ENCODE data around the gene ANKRD30B.
"Not testable (repeated sequence)": the region's sequence is repeated elsewhere in the genome, so short reads cannot be mapped to it uniquely, and the experiment has no call there.

ANKRD30B gene, protein sequence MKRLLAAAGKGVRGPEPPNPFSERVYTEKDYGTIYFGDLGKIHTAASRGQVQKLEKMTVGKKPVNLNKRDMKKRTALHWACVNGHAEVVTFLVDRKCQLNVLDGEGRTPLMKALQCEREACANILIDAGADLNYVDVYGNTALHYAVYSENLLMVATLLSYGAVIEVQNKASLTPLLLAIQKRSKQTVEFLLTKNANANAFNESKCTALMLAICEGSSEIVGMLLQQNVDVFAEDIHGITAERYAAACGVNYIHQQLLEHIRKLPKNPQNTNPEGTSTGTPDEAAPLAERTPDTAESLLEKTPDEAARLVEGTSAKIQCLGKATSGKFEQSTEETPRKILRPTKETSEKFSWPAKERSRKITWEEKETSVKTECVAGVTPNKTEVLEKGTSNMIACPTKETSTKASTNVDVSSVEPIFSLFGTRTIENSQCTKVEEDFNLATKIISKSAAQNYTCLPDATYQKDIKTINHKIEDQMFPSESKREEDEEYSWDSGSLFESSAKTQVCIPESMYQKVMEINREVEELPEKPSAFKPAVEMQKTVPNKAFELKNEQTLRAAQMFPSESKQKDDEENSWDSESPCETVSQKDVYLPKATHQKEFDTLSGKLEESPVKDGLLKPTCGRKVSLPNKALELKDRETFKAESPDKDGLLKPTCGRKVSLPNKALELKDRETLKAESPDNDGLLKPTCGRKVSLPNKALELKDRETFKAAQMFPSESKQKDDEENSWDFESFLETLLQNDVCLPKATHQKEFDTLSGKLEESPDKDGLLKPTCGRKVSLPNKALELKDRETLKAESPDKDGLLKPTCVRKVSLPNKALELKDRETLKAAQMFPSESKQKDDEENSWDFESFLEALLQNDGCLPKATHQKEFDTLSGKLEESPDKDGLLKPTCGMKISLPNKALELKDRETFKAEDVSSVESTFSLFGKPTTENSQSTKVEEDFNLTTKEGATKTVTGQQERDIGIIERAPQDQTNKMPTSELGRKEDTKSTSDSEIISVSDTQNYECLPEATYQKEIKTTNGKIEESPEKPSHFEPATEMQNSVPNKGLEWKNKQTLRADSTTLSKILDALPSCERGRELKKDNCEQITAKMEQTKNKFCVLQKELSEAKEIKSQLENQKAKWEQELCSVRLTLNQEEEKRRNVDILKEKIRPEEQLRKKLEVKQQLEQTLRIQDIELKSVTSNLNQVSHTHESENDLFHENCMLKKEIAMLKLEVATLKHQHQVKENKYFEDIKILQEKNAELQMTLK (N-terminal part only)

DNA sequence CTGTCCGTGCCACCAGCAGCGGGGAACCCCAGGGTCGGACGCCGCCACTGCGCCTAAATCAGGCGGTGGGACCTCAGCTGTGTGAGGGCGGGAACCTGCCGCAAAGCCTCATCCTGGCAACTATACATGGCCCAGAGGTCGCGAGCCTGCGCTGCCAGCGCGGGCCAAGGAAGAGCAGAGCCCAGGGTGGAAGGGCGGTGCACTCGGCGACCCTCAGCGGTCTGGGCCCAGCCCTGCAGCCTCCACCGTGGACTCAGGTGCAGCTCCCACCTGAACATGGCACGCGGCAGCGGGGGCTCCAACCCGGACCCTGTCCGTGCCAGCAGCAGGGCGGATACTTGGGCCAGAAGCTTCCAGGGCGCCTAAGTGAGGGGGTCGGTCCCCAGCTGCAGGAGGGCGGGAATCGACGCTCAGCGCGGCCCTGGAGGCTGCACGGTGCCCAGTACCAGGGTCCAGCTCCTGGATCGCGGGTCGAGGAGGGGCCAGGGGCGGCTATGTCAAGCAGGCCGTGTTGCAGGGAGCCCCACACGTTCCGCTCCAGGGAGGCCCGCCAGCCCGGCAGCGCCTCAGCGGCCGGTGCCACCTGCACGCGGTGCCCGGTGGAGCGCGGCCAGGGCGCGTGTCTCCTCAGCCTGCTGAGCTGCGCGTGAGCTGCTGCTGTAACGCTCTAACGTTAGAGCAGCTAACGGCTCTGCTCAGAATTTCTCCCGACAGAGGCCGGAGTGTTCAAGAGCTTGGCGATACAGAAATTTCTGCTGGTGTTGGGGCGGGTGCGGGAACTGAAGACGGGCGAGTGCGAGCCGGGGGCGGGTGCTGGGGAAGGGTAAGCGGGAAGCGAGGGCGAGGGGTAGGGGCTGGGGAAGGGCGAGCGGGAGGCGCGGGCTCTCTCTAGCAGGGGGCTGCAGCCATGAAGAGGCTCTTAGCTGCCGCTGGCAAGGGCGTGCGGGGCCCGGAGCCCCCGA lies at the start of gene ANKRD30B:
Gene ANKRD30B, plus strand, starts transcription at position 660 of the 962 bp plus-strand sequence. Its CDS starts 248 bp downstream, at position 908.
- DNase-seq (ENCODE audit: low spot score), result no peak
- H3K4me3 Mint-ChIP-seq, result no peak within 1 kb of the TSS
- no peaks in the 10 kb centered on the region for H3K4me1 Mint-ChIP-seq (ENCODE audit: low read depth)
- no peak within 1 kb of the TSS for H3K27ac Mint-ChIP-seq
- peaks cover 2% of the 10 kb centered on the region for H3K27me3 Mint-ChIP-seq (ENCODE audit: low read depth)
- H3K9me3 Mint-ChIP-seq, result no peaks in the 10 kb centered on the region
- H3K36me3 Mint-ChIP-seq (ENCODE audit: low read depth), result no peaks in the 10 kb centered on the region

DNA sequence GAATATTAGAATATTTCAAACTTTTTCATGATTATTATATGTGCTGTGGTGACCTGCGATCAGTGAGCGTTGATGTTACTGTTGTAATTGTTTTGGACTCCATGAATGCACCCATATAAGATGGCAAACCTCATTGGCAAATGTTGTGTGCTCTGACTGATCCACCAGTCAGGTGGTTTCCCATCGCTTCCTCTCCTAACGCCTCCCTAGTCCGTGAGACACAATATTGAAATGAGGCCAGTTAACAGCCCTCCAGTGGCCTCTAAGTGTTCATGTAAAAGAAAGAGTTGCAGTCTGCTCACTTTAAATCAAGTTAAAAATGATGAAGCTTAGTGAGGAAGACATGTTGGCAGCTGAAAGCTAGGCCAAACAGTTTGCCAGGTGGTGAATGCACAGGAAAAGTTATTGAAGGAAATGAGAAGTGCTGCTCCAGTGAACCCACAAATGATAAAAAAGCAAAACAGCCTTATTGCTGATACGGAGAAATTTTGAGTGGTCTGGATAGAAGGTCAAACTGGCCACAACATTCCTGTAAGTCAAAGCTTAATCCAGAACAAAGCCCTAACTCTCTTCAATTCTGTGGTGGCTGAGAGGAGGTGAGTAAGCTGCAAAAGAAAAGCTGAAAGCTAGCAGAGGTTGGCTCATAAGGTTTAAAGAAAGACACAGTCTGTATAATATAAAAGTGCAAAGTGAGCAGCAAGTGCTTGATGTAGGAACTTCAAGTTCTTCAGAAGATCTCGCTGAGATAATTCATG lies 46.5 kb upstream of the ANKRD30B start:
- H3K27ac Mint-ChIP-seq; DNase-seq (ENCODE audit: low spot score); H3K36me3 Mint-ChIP-seq (ENCODE audit: low read depth); H3K4me1 Mint-ChIP-seq (ENCODE audit: low read depth); H3K4me3 Mint-ChIP-seq; H3K9me3 Mint-ChIP-seq; H3K27me3 Mint-ChIP-seq (ENCODE audit: low read depth): not testable (repeated sequence)

DNA sequence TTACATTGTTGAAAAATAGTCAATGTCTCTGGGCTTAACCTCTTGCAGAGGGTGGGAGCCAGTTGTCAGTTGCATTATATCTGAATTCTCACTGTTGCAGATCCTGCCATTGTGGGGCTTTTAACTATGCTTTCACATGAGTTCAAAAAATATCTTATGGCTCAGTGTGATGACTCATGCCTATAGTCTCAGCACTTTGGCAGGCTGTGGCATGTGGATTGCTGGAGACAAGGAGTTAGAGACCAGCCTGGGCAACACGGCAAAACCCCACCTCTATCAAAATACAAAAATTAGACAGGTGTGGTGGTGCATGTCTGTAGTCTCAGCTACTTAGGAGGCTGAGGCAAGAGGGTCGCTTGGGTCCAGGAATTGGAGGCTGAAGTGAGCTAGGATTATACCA lies 38.2 kb upstream of the ANKRD30B start:
- H3K4me1 Mint-ChIP-seq (ENCODE audit: low read depth); H3K27me3 Mint-ChIP-seq (ENCODE audit: low read depth); H3K36me3 Mint-ChIP-seq (ENCODE audit: low read depth); H3K27ac Mint-ChIP-seq; DNase-seq (ENCODE audit: low spot score); H3K4me3 Mint-ChIP-seq; H3K9me3 Mint-ChIP-seq: not testable (repeated sequence)

DNA sequence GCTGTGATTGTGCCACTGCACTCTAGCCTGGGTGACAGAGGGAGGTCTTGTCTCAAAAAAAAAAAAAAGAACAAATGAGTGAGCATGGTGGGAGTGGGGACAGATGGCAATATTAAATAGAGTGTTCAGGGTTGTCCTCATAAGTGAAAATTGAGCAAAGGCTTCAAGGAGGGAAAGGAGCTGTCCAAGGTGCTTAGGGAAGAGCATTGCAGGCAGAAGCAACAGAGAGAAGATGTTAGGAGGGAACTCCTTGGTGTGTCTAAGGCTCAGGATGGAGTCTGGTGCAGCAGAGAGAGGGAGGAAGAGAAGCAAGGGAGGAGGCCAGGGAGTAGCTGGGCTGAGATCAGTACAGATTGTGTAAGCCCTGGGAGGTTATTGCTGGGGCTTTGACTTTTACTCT lies 26.4 kb upstream of the ANKRD30B start:
- not testable (repeated sequence) for H3K27ac Mint-ChIP-seq; H3K9me3 Mint-ChIP-seq; H3K36me3 Mint-ChIP-seq (ENCODE audit: low read depth); DNase-seq (ENCODE audit: low spot score); H3K4me1 Mint-ChIP-seq (ENCODE audit: low read depth); H3K27me3 Mint-ChIP-seq (ENCODE audit: low read depth); H3K4me3 Mint-ChIP-seq

DNA sequence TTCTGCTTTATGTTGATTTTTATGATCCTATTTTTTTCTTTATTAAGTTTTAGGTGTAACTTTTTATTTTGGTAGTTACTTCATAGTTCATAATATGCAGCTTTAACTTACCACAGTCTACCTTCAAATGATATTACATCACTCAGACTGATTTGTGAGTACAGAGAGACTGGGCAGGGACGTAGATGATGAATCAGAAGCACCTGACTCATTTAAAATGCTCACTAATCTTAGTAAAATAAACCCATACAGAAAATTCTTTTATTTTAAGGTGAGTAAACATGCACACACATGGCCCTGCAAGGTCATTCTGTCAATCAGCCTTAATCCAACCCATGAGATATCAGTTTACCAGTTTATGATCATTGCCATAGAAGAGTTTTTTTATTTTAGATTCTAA lies 8.9 kb upstream of the ANKRD30B start:
- not testable (repeated sequence) for H3K27me3 Mint-ChIP-seq (ENCODE audit: low read depth); H3K36me3 Mint-ChIP-seq (ENCODE audit: low read depth); H3K4me1 Mint-ChIP-seq (ENCODE audit: low read depth); DNase-seq (ENCODE audit: low spot score); H3K27ac Mint-ChIP-seq; H3K9me3 Mint-ChIP-seq; H3K4me3 Mint-ChIP-seq

DNA sequence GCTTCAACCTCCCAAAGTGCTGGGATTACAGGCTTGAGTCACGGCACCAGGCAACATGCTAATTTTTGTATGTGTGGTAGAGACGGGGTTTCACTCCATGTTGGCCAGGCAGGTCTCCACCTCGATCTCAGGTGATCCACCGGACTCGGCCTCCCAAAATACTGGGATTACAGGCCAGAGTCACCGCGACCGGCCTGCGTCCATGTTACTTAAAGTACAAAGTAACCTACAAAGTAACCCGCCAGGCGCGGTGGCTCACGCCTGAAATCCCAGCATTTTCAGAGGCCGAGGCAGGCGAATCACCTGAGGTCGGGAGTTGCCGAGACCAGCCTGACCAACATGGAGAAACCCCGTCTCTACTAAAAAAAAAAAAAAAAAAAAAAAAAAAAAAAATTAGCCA lies 1.1 kb upstream of the ANKRD30B start:
- Mint-ChIP-seq H3K4me3 (no peak overlapping the region), H3K36me3 (ENCODE audit: low read depth) (no peaks in the 10 kb centered on the region), H3K27me3 (ENCODE audit: low read depth) (peaks cover 2% of the 10 kb centered on the region), H3K4me1 (ENCODE audit: low read depth) (no peaks in the 10 kb centered on the region), H3K9me3 (no peaks in the 10 kb centered on the region), H3K27ac (no peak overlapping the region)
- no peak for DNase-seq (ENCODE audit: low spot score)

DNA sequence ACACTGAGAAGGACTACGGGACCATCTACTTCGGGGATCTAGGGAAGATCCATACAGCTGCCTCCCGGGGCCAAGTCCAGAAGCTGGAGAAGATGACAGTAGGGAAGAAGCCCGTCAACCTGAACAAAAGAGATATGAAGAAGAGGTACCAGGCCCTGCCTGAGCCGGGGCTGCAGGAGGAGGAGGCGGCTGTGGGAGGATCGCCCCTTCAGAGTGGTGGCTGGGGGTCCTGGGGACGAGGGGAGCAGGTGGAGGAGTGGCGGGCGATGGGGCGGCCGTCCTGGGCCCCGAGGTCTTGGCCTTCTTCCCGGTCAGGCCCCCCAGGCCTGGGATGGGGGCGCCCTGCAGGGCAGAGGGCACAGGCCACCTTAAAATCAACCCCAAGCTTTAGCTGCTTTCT lies 524 bp downstream of the ANKRD30B start:
- peaks cover 2% of the 10 kb centered on the region for H3K27me3 Mint-ChIP-seq (ENCODE audit: low read depth)
- no peaks in the 10 kb centered on the region for H3K4me1 Mint-ChIP-seq (ENCODE audit: low read depth)
- no peak overlapping the region for H3K27ac Mint-ChIP-seq
- no peaks in the 10 kb centered on the region for H3K36me3 Mint-ChIP-seq (ENCODE audit: low read depth)
- DNase-seq (ENCODE audit: low spot score), result no peak
- no peaks in the 10 kb centered on the region for H3K9me3 Mint-ChIP-seq
- H3K4me3 Mint-ChIP-seq, result no peak overlapping the region

DNA sequence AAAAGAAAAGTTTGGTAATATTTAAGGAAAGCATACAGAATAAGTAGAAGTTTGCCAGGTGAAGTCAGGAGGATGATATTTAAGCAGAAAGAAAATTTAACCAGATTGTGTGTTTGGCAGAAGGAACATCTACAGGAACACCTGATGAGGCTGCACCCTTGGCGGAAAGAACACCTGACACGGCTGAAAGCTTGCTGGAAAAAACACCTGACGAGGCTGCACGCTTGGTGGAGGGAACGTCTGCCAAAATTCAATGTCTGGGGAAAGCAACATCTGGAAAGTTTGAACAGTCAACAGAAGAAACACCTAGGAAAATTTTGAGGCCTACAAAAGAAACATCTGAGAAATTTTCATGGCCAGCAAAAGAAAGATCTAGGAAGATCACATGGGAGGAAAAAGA lies 15.6 kb downstream of the ANKRD30B start:
- not testable (repeated sequence) for H3K27ac Mint-ChIP-seq; H3K27me3 Mint-ChIP-seq (ENCODE audit: low read depth); H3K4me3 Mint-ChIP-seq; H3K9me3 Mint-ChIP-seq; H3K36me3 Mint-ChIP-seq (ENCODE audit: low read depth); H3K4me1 Mint-ChIP-seq (ENCODE audit: low read depth); DNase-seq (ENCODE audit: low spot score)

DNA sequence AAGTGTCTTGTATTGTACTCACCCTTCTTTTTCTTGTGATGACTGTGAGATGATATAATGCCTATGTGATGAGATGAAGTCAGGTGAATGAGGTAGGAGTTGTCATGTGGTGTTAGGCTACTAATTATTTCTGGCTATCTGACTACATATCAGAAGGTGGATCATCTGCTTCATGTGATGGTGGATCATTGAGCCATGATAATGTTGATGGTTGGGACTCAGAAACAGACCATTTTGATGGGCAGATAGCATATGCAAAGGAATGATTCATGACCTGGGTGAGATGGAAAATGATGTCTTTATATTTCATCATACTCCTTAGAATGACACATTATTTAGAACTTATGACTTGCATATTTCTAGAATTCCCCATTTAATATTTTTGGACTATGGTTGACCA lies 19.5 kb downstream of the ANKRD30B start:
- Mint-ChIP-seq H3K27ac (no peak overlapping the region), H3K9me3 (no peaks in the 10 kb centered on the region), H3K36me3 (ENCODE audit: low read depth) (no peaks in the 10 kb centered on the region), H3K4me1 (ENCODE audit: low read depth) (no peaks in the 10 kb centered on the region), H3K27me3 (ENCODE audit: low read depth) (no peaks in the 10 kb centered on the region), H3K4me3 (no peak overlapping the region)
- no peak for DNase-seq (ENCODE audit: low spot score)

DNA sequence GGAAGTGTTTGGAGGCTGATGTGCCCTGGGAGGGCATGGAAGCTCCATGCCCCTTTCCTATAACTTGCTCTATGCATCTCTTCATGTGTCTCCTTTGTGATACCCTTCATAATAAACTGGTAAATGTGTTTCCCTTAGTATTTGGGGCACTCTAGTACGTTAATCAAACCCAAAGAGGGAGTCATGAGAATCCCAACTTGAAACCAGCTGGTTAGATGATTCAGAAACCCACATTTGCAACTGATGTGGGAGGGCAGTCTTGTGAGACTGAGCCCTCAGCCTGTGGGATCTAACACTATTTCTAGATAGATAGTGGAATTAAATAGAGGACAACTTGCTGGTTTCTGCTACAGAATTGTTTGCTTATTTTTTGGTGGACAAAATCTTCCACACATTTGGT lies 20.3 kb downstream of the ANKRD30B start:
- H3K27me3 Mint-ChIP-seq (ENCODE audit: low read depth), result no peaks in the 10 kb centered on the region
- no peaks in the 10 kb centered on the region for H3K36me3 Mint-ChIP-seq (ENCODE audit: low read depth)
- H3K4me3 Mint-ChIP-seq, result no peak overlapping the region
- no peak for DNase-seq (ENCODE audit: low spot score)
- H3K27ac Mint-ChIP-seq, result no peak overlapping the region
- no peaks in the 10 kb centered on the region for H3K9me3 Mint-ChIP-seq
- no peaks in the 10 kb centered on the region for H3K4me1 Mint-ChIP-seq (ENCODE audit: low read depth)

DNA sequence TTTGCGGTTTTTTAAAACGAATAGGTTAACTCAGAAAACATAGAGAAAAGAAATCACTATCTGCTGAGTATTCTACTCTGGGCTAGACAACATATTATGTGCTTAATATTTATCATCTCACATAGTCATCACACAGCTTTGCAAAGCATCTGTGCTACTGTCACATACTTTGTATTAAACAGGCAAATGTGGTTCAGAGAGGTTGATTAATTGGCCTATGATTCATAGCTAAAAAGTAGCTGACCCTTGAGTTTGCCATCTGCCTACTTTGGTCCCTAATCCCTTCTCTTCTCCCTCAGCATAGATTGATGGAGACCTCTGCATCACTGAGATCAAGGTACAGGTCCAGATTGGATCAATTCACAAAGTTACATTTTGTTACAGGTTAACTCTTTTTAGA lies 21.4 kb downstream of the ANKRD30B start:
- Mint-ChIP-seq H3K36me3 (ENCODE audit: low read depth) (no peaks in the 10 kb centered on the region), H3K27me3 (ENCODE audit: low read depth) (no peaks in the 10 kb centered on the region), H3K4me3 (no peak overlapping the region), H3K9me3 (no peaks in the 10 kb centered on the region), H3K27ac (no peak overlapping the region), H3K4me1 (ENCODE audit: low read depth) (no peaks in the 10 kb centered on the region)
- DNase-seq (ENCODE audit: low spot score), result no peak

DNA sequence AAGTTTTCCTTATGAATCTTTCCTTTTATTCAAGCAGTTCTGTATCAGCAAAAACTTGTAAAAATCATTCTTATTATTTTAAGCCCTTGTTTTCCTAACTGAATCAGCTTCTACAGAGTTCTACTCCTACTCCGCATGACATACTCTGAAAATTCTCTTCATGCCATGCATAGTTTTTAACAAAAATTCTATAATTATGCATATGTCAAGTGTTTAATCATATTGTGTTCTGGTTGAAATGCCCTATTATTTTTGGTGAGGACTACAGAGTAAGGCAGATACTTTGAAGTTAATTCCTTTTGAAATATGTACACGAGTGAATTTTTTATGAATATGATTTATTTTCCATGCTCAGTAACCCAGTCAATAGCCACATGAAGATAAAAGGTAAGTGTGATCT lies 28.8 kb downstream of the ANKRD30B start:
- no peak for DNase-seq (ENCODE audit: low spot score)
- H3K4me3 Mint-ChIP-seq, result no peak overlapping the region
- H3K36me3 Mint-ChIP-seq (ENCODE audit: low read depth), result no peaks in the 10 kb centered on the region
- H3K4me1 Mint-ChIP-seq (ENCODE audit: low read depth), result no peaks in the 10 kb centered on the region
- H3K27me3 Mint-ChIP-seq (ENCODE audit: low read depth), result no peaks in the 10 kb centered on the region
- no peak overlapping the region for H3K27ac Mint-ChIP-seq
- H3K9me3 Mint-ChIP-seq, result no peaks in the 10 kb centered on the region

DNA sequence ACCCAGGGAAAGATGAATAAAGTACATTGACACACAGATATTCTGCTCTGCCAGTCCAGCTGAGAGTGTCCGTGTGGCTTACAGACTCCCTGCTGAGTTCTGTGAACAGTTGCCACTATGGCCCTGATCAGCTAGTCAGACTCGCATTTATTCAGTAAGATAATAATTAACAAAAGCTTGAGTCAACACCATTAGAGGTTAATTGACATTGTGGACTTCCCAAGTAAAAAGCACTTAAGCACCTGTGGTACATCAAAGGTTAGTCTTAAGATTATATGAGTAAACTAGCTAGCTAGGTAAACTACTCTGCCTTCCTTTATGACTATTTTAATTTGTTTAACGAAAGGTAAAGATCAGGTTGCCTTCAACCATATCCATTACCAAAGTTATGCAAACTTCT lies 33.7 kb downstream of the ANKRD30B start:
- H3K9me3 Mint-ChIP-seq, result no peaks in the 10 kb centered on the region
- H3K4me1 Mint-ChIP-seq (ENCODE audit: low read depth), result no peaks in the 10 kb centered on the region
- no peak overlapping the region for H3K4me3 Mint-ChIP-seq
- no peak for DNase-seq (ENCODE audit: low spot score)
- H3K27ac Mint-ChIP-seq, result no peak overlapping the region
- H3K36me3 Mint-ChIP-seq (ENCODE audit: low read depth), result no peaks in the 10 kb centered on the region
- H3K27me3 Mint-ChIP-seq (ENCODE audit: low read depth), result no peaks in the 10 kb centered on the region

Measured in T-helper 2 cell treated with Interferon-gamma antibody and Interleukin-4, amounts not matched to agents 5 μg/mL and 100 μg/mL, for 36 hours (primary cell).